ENCODE results near the gene MAGEA1. TPM values are rescaled to one million over a fixed set of nuclear protein-coding genes. Genes with fewer than 3 reads are reported as not detected.

MAGEA1 gene
- total and polyA plus RNA-seq, 11 donors = not detected

DNA sequence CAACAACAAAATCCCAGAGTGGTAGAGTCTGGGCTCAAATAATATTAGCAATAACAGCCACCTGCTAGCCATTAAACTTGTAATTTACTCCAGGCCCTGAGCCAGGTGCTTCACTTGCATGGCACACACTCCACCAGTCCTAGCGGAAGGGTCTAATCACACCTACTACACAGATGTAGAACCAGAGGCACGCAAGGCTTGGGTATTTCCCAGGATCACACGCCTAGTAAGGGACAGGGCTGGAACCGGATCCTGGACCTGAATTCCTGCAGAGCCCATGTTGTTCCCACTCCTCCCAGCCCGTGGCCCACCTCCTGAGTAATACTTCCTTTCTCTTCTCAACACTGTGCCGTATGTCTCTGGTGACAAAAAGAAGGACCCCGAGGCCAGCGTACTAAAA is 5.7 kb downstream of the MAGEA1 start:
- Histone ChIP-seq H3K9me3 (no peaks in the 10 kb centered on the region), H3K4me3 (no peak overlapping the region), H3K4me1 (no peaks in the 10 kb centered on the region), H3K27me3 (peaks cover 0 to 17% (median 0%) of the 10 kb centered on the region in 9 donors), H3K36me3 (no peaks in the 10 kb centered on the region), H3K27ac (no peak overlapping the region)
- intact Hi-C loops (cut with DNase I) = no loop called here
- 66 to 81% (median 76%) methylated on average over 8 of the region's 8 CpGs for WGBS, 4 donors
- TF ChIP-seq POLR2A (IDR thresholded peaks at IDR 0.05) = no peak
- TF ChIP-seq, protein P1, sequence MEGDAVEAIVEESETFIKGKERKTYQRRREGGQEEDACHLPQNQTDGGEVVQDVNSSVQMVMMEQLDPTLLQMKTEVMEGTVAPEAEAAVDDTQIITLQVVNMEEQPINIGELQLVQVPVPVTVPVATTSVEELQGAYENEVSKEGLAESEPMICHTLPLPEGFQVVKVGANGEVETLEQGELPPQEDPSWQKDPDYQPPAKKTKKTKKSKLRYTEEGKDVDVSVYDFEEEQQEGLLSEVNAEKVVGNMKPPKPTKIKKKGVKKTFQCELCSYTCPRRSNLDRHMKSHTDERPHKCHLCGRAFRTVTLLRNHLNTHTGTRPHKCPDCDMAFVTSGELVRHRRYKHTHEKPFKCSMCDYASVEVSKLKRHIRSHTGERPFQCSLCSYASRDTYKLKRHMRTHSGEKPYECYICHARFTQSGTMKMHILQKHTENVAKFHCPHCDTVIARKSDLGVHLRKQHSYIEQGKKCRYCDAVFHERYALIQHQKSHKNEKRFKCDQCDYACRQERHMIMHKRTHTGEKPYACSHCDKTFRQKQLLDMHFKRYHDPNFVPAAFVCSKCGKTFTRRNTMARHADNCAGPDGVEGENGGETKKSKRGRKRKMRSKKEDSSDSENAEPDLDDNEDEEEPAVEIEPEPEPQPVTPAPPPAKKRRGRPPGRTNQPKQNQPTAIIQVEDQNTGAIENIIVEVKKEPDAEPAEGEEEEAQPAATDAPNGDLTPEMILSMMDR (IDR thresholded peaks at IDR 0.05) = no peak
- DNase-seq (no peak), ATAC-seq (no peak)

DNA sequence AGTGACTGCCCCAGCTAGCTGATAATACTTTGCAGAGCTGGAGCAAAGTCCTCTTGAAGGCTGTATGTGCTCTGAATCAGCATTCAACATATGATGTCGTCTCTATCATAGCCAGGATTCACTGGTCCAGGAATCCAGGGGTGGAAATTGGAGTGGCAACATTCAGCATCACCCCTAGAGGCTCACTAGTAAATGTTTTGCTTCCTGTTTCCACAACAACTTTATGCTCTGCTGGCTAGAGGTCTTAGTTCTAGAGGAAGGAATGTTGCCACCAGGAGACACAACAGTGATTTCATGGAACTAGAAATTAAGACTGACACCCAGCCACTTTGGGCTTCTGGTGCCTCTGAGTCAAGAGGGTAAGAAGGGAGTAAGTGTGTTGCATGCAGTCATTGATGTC is 11.3 kb downstream of the MAGEA1 start:
- no peak for DNase-seq
- WGBS, 4 donors = 7 to 36% (median 23%) methylated on average over 1 of the region's 1 CpG
- peaks cover 0 to 19% (median 0%) of the 10 kb centered on the region in 9 donors for H3K27me3 ChIP-seq
- ATAC-seq = no peak
- H3K27ac ChIP-seq = no peak overlapping the region
- no peak overlapping the region for H3K4me3 ChIP-seq
- H3K36me3 ChIP-seq = no peaks in the 10 kb centered on the region
- no peak for TF ChIP-seq POLR2A (IDR thresholded peaks at IDR 0.05)
- TF ChIP-seq, protein P1 (IDR thresholded peaks at IDR 0.05) = no peak
- intact Hi-C loops (cut with DNase I) = no loop called here
- H3K9me3 ChIP-seq = no peaks in the 10 kb centered on the region
- H3K4me1 ChIP-seq = no peaks in the 10 kb centered on the region

- no peak for ATAC-seq
- TF ChIP-seq POLR2A (IDR thresholded peaks at IDR 0.05) = no peak
- TF ChIP-seq, protein P1 (IDR thresholded peaks at IDR 0.05) = no peak
- peaks cover 0 to 14% (median 0%) of the 10 kb centered on the region in 9 donors for H3K27me3 ChIP-seq
- WGBS, 4 donors = 41 to 69% (median 53%) methylated on average over 2 of the region's 2 CpGs
- no peaks in the 10 kb centered on the region for H3K36me3 ChIP-seq
- no peak overlapping the region for H3K27ac ChIP-seq
- H3K9me3 ChIP-seq = peaks cover 0 to 19% (median 0%) of the 10 kb centered on the region in 12 donors
- H3K4me3 ChIP-seq = no peak overlapping the region
- intact Hi-C loops (cut with DNase I) = no loop called here
- DNase-seq = no peak
- H3K4me1 ChIP-seq = no peaks in the 10 kb centered on the region
Observed at GRCh38 chrX:153200462-153200861, 21.4 kb downstream of the MAGEA1 start.

DNA sequence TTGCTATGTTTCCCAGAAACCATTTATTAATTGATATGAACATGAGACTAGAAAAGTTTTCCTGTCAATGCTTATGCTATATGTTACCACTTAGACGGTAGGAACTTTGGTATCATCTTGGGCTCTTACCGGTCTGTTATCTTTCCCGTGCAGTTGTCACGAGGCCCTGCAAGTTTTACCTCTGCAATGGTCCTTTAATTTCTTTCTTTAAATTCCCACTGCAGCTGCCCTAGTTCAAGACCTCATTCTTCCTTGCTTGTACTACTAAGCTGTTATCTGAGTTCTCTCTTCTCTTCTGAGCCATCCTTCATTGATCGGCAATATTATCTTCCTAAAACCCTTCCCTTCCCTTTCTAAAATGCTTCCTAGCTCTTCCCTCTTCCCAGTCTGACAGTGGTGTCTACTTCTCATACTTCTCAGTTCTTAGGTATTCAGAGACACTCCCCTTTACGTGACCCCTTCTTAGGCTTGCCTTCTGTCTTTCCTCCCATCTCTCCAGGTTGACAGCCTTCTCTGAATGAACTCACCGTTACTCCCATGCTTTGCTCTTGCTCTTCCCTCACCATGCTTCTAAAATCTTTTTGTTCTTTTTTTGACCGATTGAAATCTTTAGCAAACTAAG is 27.5 kb downstream of the MAGEA1 start:
- DNase-seq (no peak), ATAC-seq (no peak)
- no peak overlapping the region for H3K27ac ChIP-seq
- no peak for TF ChIP-seq POLR2A (IDR thresholded peaks at IDR 0.05)
- TF ChIP-seq, protein P1 (IDR thresholded peaks at IDR 0.05) = no peak
- H3K9me3 ChIP-seq = peaks cover 0 to 7% (median 0%) of the 10 kb centered on the region in 12 donors
- no peaks in the 10 kb centered on the region for H3K36me3 ChIP-seq
- peaks cover 0 to 13% (median 0%) of the 10 kb centered on the region in 9 donors for H3K27me3 ChIP-seq
- no peaks in the 10 kb centered on the region for H3K4me1 ChIP-seq
- intact Hi-C loops (cut with DNase I) = no loop called here
- no peak overlapping the region for H3K4me3 ChIP-seq
- 63 to 70% (median 68%) methylated on average over 8 of the region's 8 CpGs for WGBS, 4 donors
